Immature natural killer cell (primary cell): ENCODE results near the gene DQX1. TPM values are rescaled to one million over a fixed set of nuclear protein-coding genes. Genes with fewer than 3 reads are reported as not detected.

Experiments used
- DNase-seq, 3 donors: peaks; one replicate each; pipeline ENCODE4 v3.0.0; 2022; ENCODE audit warnings: mixed read lengths in 1 of 3
- H3K27ac Mint-ChIP-seq, 6 donors: one replicate each; pipeline ENCODE4 v1.8.0; 2020; ENCODE audit warnings: mixed read lengths in 6 of 6, mild to moderate bottlenecking in 5 of 6, inconsistent platforms in 4 of 6, moderate library complexity in 3 of 6
- H3K27me3 Mint-ChIP-seq, 3 donors: one replicate each; pipeline ENCODE4 v1.8.0; 2020 to 2021; ENCODE audit warnings: low read depth in 3 of 3, mild to moderate bottlenecking in 3 of 3, mixed read lengths in 3 of 3, moderate library complexity in 3 of 3, inconsistent platforms in 1 of 3
- H3K36me3 Mint-ChIP-seq, 3 donors: one replicate each; pipeline ENCODE4 v1.8.0; 2020; ENCODE audit warnings: mixed read lengths in 3 of 3, inconsistent platforms in 2 of 3, mild to moderate bottlenecking in 2 of 3
- H3K4me1 Mint-ChIP-seq, 2 donors: one replicate each; pipeline ENCODE4 v1.8.0; 2020; ENCODE audit warnings: inconsistent platforms in 2 of 2, mild to moderate bottlenecking in 2 of 2, mixed read lengths in 2 of 2, moderate library complexity in 1 of 2
- H3K4me3 Mint-ChIP-seq, 5 donors: one replicate each; pipeline ENCODE4 v1.8.0; 2020; ENCODE audit warnings: mild to moderate bottlenecking in 5 of 5, mixed read lengths in 5 of 5, inconsistent platforms in 3 of 5, moderate library complexity in 3 of 5
- H3K9me3 Mint-ChIP-seq, 6 donors: one replicate each; pipeline ENCODE4 v1.8.0; 2020; ENCODE audit warnings: mild to moderate bottlenecking in 6 of 6, mixed read lengths in 6 of 6, inconsistent platforms in 4 of 6, moderate library complexity in 3 of 6
- polyA plus RNA-seq, 3 donors: library from polyadenylated mRNA; unstranded; fragments of 300-500 nt; fragmentation: Illumina TruSeq; gene quantifications; one replicate each; pipeline ENCODE4 v1.2.3, GENCODE V29; 2021

The DQX1 gene
- polyA plus RNA-seq, 3 donors from 2014 or later: not detected

- Mint-ChIP-seq H3K27ac (peak overlapping the region in 2 of 6 donors; percentile 35 to 71), H3K36me3 (peaks cover 5 to 16% (median 13%) of the 10 kb centered on the region in 3 donors), H3K9me3 (no peaks in the 10 kb centered on the region), H3K4me3 (peak overlapping the region in 4 of 5 donors; percentile 42 to 87 (median 52)), H3K27me3 (peaks cover 10 to 25% (median 16%) of the 10 kb centered on the region in 3 donors), H3K4me1 (peaks cover 68 to 69% of the 10 kb centered on the region in 2 donors)
- DNase-seq: no peak
These were observed 20.4 kb downstream of the DQX1 start for GRCh38 chr2:74505448-74506246.

DNA sequence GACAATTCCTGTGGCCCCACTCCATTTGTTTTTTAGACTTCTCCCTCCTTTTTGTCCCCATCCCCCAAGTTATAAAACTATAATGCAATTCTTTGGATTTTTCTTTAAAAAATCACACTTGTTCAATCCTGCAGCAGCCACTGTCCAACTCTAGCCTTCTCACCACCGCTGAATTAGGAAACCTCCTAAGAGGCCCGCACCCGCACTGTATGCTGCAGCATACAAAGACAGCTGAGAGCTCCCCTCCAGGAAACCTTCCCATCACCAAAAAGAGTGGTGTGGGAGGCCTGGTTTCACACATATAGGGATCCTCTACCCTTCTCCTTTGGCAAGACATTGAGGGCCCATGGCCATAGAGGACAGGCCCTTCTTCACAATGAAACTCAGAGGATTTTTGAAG lies 21.4 kb downstream of the DQX1 start:
- peak overlapping the region; percentile 28 to 76 (median 56) for H3K27ac Mint-ChIP-seq
- peaks cover 5 to 16% (median 13%) of the 10 kb centered on the region in 3 donors for H3K36me3 Mint-ChIP-seq
- peaks cover 10 to 21% (median 11%) of the 10 kb centered on the region in 3 donors for H3K27me3 Mint-ChIP-seq
- no peaks in the 10 kb centered on the region for H3K9me3 Mint-ChIP-seq
- peaks cover 68 to 73% of the 10 kb centered on the region in 2 donors for H3K4me1 Mint-ChIP-seq
- DNase-seq: no peak
- peak overlapping the region; percentile 82 to 90 (median 86) for H3K4me3 Mint-ChIP-seq

GRCh38 chr2:74503506-74504475 lies 22.2 kb downstream of the DQX1 start:
- H3K36me3 Mint-ChIP-seq: peaks cover 5 to 16% (median 13%) of the 10 kb centered on the region in 3 donors
- DNase-seq: no peak
- peaks cover 73 to 78% of the 10 kb centered on the region in 2 donors for H3K4me1 Mint-ChIP-seq
- peak overlapping the region; percentile 51 to 89 (median 80) for H3K27ac Mint-ChIP-seq
- peaks cover 13 to 24% (median 13%) of the 10 kb centered on the region in 3 donors for H3K27me3 Mint-ChIP-seq
- no peaks in the 10 kb centered on the region for H3K9me3 Mint-ChIP-seq
- H3K4me3 Mint-ChIP-seq: peak overlapping the region; percentile 82 to 90 (median 86)

GRCh38 chr2:74502720-74503505 lies 23.1 kb downstream of the DQX1 start:
- peak overlapping the region; percentile 51 to 89 (median 80) for H3K27ac Mint-ChIP-seq
- peak; percentile 56 to 64 (median 57) for DNase-seq
- H3K9me3 Mint-ChIP-seq: no peaks in the 10 kb centered on the region
- H3K27me3 Mint-ChIP-seq: peaks cover 16 to 22% (median 16%) of the 10 kb centered on the region in 3 donors
- peaks cover 5 to 16% (median 13%) of the 10 kb centered on the region in 3 donors for H3K36me3 Mint-ChIP-seq
- peaks cover 73 to 78% of the 10 kb centered on the region in 2 donors for H3K4me1 Mint-ChIP-seq
- H3K4me3 Mint-ChIP-seq: peak overlapping the region; percentile 82 to 90 (median 86)

DNA sequence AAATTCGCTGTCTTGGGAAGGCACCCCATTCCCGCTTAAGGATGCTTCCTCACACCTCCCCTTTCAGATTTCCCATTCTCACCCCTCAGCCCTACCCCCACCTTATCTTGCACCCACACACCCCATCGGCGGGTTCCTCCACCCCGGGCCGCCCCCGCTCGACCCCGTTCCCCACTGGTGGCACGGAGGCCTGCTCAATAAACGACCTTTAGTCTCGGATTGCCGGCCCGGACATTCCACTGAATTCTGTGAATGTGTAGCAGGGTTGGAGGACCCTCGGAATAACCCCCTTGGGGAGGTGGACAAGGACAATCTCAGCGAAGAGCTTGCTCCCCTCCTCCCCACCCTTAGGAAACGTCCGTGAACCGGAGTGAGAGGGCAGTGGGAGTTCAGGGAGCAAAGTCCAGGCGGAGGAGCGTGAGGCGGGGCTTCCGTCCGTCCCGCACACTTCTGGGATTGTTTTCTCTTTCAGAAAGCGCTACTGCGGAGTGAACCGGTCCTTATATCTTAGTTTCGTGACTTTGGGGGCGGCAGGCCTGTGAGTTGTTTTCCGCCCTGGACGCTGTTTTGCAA lies 23.8 kb downstream of the DQX1 start:
- no peaks in the 10 kb centered on the region for H3K9me3 Mint-ChIP-seq
- DNase-seq: no peak
- H3K4me3 Mint-ChIP-seq: peak overlapping the region; percentile 82 to 90 (median 86)
- H3K36me3 Mint-ChIP-seq: peaks cover 3 to 16% (median 13%) of the 10 kb centered on the region in 3 donors
- H3K4me1 Mint-ChIP-seq: peaks cover 73 to 78% of the 10 kb centered on the region in 2 donors
- peaks cover 12 to 19% (median 13%) of the 10 kb centered on the region in 3 donors for H3K27me3 Mint-ChIP-seq
- peak overlapping the region; percentile 39 to 89 (median 78) for H3K27ac Mint-ChIP-seq

DNA sequence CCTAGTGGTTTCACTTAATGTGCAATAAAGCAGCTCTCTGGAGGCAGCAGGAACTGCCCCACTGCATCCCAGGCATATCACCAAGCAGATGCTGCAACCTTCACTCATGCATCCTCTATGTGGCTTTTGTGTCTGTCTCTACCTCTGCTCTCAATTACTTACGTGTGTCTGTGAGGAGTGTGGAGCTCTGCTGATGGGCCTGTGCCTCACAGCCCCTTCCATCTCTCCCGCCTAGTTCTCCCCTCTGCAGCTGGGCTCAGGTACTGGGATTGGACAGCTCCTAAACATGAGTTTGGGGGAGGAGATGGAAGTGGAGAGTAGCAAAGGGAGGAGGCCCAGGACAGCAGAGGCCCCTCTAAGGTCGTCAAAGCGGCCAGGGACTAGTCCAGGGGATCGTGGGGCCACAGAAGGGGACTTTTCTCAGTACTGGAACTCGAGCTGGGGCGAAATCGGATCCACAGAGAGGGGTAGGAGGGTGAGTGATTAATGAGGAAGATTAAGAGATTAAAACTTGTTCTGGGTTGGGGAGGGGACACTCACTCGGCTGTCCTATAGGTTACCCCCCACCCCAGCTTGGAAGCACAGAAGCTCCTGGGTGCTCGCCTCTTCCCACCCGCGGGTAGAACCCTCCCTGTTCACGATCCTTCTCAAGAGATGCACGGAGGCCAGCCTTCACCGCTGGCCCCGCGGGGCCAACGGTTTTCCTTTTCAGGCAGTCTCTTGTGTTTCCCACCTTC lies 24.5 kb downstream of the DQX1 start:
- peak overlapping the region in 4 of 6 donors; percentile 17 to 83 (median 74) for H3K27ac Mint-ChIP-seq
- peaks cover 8 to 15% (median 10%) of the 10 kb centered on the region in 3 donors for H3K27me3 Mint-ChIP-seq
- H3K36me3 Mint-ChIP-seq: peaks cover under 1 to 13% (median 10%) of the 10 kb centered on the region in 3 donors
- DNase-seq: no peak
- H3K4me3 Mint-ChIP-seq: peak overlapping the region; percentile 76 to 90 (median 83)
- H3K9me3 Mint-ChIP-seq: no peaks in the 10 kb centered on the region
- H3K4me1 Mint-ChIP-seq: peaks cover 66 to 71% of the 10 kb centered on the region in 2 donors

GRCh38 chr2:74500578-74500946 lies 25.5 kb downstream of the DQX1 start:
- no peak for DNase-seq
- Mint-ChIP-seq H3K36me3 (peaks cover 0 to 17% (median 10%) of the 10 kb centered on the region in 3 donors), H3K27ac (no peak overlapping the region), H3K4me1 (peaks cover 63 to 66% of the 10 kb centered on the region in 2 donors), H3K9me3 (no peaks in the 10 kb centered on the region), H3K27me3 (peaks cover 8 to 15% (median 10%) of the 10 kb centered on the region in 3 donors), H3K4me3 (peak overlapping the region in 4 of 5 donors; percentile 38 to 86 (median 47))

- Mint-ChIP-seq H3K27ac (no peak overlapping the region), H3K9me3 (no peaks in the 10 kb centered on the region), H3K27me3 (peaks cover 8 to 15% (median 10%) of the 10 kb centered on the region in 3 donors), H3K4me3 (peak overlapping the region; percentile 21 to 86 (median 38)), H3K4me1 (peaks cover 59 to 62% of the 10 kb centered on the region in 2 donors), H3K36me3 (peaks cover 0 to 13% (median 8%) of the 10 kb centered on the region in 3 donors)
- no peak for DNase-seq
These were observed 26.0 kb downstream of the DQX1 start for GRCh38 chr2:74499940-74500577.

GRCh38 chr2:74499267-74499939 lies 26.6 kb downstream of the DQX1 start, which contains the start of gene LBX2:
TSS of gene LBX2 (minus strand) at chr2:74499603. CDS start at chr2:74499537, 66 bp downstream.
- Mint-ChIP-seq H3K4me1 (peaks cover 53 to 55% of the 10 kb centered on the region in 2 donors), H3K4me3 (peak within 1 kb of the TSS; percentile 90 to 98 (median 93)), H3K27ac (peak within 1 kb of the TSS; percentile 35 to 92 (median 78)), H3K36me3 (peaks cover 0 to 6% (median 2%) of the 10 kb centered on the region in 3 donors), H3K9me3 (no peaks in the 10 kb centered on the region), H3K27me3 (peaks cover 8 to 15% (median 11%) of the 10 kb centered on the region in 3 donors)
- DNase-seq: no peak

GRCh38 chr2:74498500-74499266 lies 27.3 kb downstream of the DQX1 start:
- H3K27me3 Mint-ChIP-seq: peaks cover 8 to 15% (median 11%) of the 10 kb centered on the region in 3 donors
- DNase-seq: no peak
- peak overlapping the region; percentile 35 to 92 (median 78) for H3K27ac Mint-ChIP-seq
- H3K4me1 Mint-ChIP-seq: peaks cover 46 to 48% of the 10 kb centered on the region in 2 donors
- peaks cover 6 to 12% (median 7%) of the 10 kb centered on the region in 3 donors for H3K36me3 Mint-ChIP-seq
- peak overlapping the region; percentile 90 to 98 (median 93) for H3K4me3 Mint-ChIP-seq
- no peaks in the 10 kb centered on the region for H3K9me3 Mint-ChIP-seq
